NCI-H748 (cell line): Measurements from ENCODE around the gene LRRC15.

Source experiments
- DNase-seq: peaks from one replicate; lab custom pipeline; 2025; ENCODE audit not compliant: unreplicated experiment; lab: John Stamatoyannopoulos, UW

Gene LRRC15

GRCh38 chr3:194336601-194337355 is 32.8 kb downstream of the LRRC15 start:
- no peak for DNase-seq

- DNase-seq = no peak
Observed at GRCh38 chr3:194333981-194334320, 35.6 kb downstream of the LRRC15 start.

- no peak for DNase-seq
Observed at GRCh38 chr3:194333212-194333980, 36.1 kb downstream of the LRRC15 start.

GRCh38 chr3:194332858-194333211 is 36.7 kb downstream of the LRRC15 start:
- no peak for DNase-seq

- no peak for DNase-seq
Observed at GRCh38 chr3:194330579-194330978, 39.0 kb downstream of the LRRC15 start.

GRCh38 chr3:194330160-194330559 is 39.4 kb downstream of the LRRC15 start:
- no peak for DNase-seq

GRCh38 chr3:194329583-194329965 is 40.0 kb downstream of the LRRC15 start:
- DNase-seq = no peak

- DNase-seq = no peak
Observed at GRCh38 chr3:194328942-194329582, 40.5 kb downstream of the LRRC15 start.

- DNase-seq = no peak
Observed at GRCh38 chr3:194328053-194328657, 41.4 kb downstream of the LRRC15 start.

GRCh38 chr3:194327218-194328052 is 42.1 kb downstream of the LRRC15 start:
- no peak for DNase-seq

- no peak for DNase-seq
Observed at GRCh38 chr3:194326968-194327217, 42.6 kb downstream of the LRRC15 start.

GRCh38 chr3:194326192-194326967 is 43.2 kb downstream of the LRRC15 start:
- DNase-seq = no peak

GRCh38 chr3:194325424-194326153 is 44.0 kb downstream of the LRRC15 start:
- no peak for DNase-seq

- no peak for DNase-seq
Observed at GRCh38 chr3:194324823-194325327, 44.7 kb downstream of the LRRC15 start.

GRCh38 chr3:194323785-194324735 is 45.5 kb downstream of the LRRC15 start:
- DNase-seq = no peak

GRCh38 chr3:194322678-194323211 is 46.8 kb downstream of the LRRC15 start:
- DNase-seq = peak; percentile 6

GRCh38 chr3:194321693-194322640 is 47.6 kb downstream of the LRRC15 start:
- no peak for DNase-seq
